ENCODE data around the gene TMEM145. TPM values are rescaled to one million over a fixed set of nuclear protein-coding genes. Genes with fewer than 3 reads are reported as not detected.

Gene TMEM145
- total and polyA plus RNA-seq, 10 of the 15 experiments (the other 5 are each of a cell fraction or from before 2014, with no cell fraction given) = 0.04 to 0.97 (median 0.16) TPM; not detected in 4

DNA sequence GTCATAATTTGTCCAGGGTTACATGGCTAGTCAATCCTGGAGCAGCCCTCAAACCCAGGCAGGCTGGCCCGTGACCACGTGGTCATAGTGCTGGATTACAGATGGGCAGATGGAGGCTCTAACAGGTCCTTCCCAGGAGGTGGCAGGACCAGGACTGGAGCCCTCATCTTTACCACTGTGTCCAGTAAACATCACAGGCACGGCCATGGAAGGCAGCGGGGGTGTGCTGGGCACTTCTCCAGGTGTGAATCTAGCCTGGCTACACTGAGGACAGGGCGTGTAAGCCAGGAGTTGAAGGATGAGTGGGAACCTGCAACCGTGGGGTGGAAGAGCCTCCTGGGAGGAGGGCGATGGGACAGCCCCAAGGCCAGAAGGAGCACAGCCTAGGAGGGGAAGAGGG, 38.0 kb upstream of the TMEM145 start:
- Histone ChIP-seq H3K9ac (ENCODE audit: control insufficient read depth, insufficient read depth, low read length) (no peak overlapping the region), H4K20me1 (ENCODE audit: control insufficient read depth, insufficient read depth) (no peaks in the 10 kb centered on the region; the same call in 1 of the 2 replicates), H3K4me3 (no peak overlapping the region), H3K4me1 (ENCODE audit: control insufficient read depth, insufficient read depth, low read length) (peaks cover 40% of the 10 kb centered on the region), H3K27ac (ENCODE audit: control insufficient read depth, insufficient read depth) (no peak overlapping the region), H3K79me2 (ENCODE audit: control insufficient read depth, insufficient read depth, low read length) (peaks cover 32% of the 10 kb centered on the region), H3K4me2 (ENCODE audit: control insufficient read depth, insufficient read depth) (peak overlapping the region; percentile 22; the same call in 1 of the 2 replicates), H3K36me3 (ENCODE audit: control insufficient read depth in 2 of 2, insufficient read depth in 2 of 2, low read length in 1 of 2) (peaks cover 3 to 19% of the 10 kb centered on the region in 2 experiments; a peak in 3 of 4 replicates), H3K27me3 (replicated peaks in 1 of 2; ENCODE audit: control insufficient read depth in 2 of 2, insufficient read depth in 2 of 2, low read length in 1 of 2) (no peaks in the 10 kb centered on the region), H2AFZ (ENCODE audit: control insufficient read depth, low read depth, low read length) (no peak overlapping the region), H3K9me3 (replicated peaks; ENCODE audit: control insufficient read depth, insufficient read depth, low read length) (no peaks in the 10 kb centered on the region)
- intact Hi-C loops (cut with micrococcal nuclease; ENCODE audit: unreplicated experiment) (no loop called here), in situ Hi-C loops (cut with MboI) (loop anchor here (5.0 kb wide), 1 partner anchor 143 kb away; the partner anchor contains the start of gene POU2F2)
- SMC1A ChIA-PET (ENCODE audit: uncharacterized antibody, unreplicated experiment) = interaction anchor here (1.3 to 1.6 kb wide), 3 partner anchors 28 to 35 kb away, joined by 4 read pairs; no protein-coding TSS in a partner anchor
- POLR2A ChIA-PET = no interaction called here
- CTCF ChIA-PET = interaction anchor here (1.3 to 1.4 kb wide), 2 partner anchors 21 to 30 kb away, joined by 3 to 4 read pairs; no protein-coding TSS in a partner anchor
- TF ChIP-seq TCF12 (IDR thresholded peaks at IDR 0.05; ENCODE audit: low read depth, low read length) (no peak), ESRRA (IDR thresholded peaks at IDR 0.05; ENCODE audit: low read length) (no peak), POLR2AphosphoS5 (IDR thresholded peaks at IDR 0.05; ENCODE audit: low read length) (no peak), BCL11A (IDR thresholded peaks at IDR 0.05; ENCODE audit: low read depth, low read length) (no peak), DPF2 (IDR thresholded peaks at IDR 0.05) (no peak), SP1 (IDR thresholded peaks at IDR 0.05; ENCODE audit: low read depth, low read length) (no peak), GATAD2B (conservative IDR thresholded peaks at IDR 0.05; ENCODE audit: low read depth) (no peak), BRCA1 (IDR thresholded peaks at IDR 0.05; ENCODE audit: low read depth, low read length) (no peak), TAF1 (IDR thresholded peaks at IDR 0.05; ENCODE audit: borderline replicate concordance, low read depth, low read length) (no peak), JUND (IDR thresholded peaks at IDR 0.05; ENCODE audit: low read depth, low read length) (no peak), KAT2A (conservative IDR thresholded peaks at IDR 0.05; ENCODE audit: control insufficient read depth, low read depth, low read length) (no peak), BMI1 (IDR thresholded peaks at IDR 0.05; ENCODE audit: borderline replicate concordance) (no peak)
- TF ChIP-seq, protein P1, sequence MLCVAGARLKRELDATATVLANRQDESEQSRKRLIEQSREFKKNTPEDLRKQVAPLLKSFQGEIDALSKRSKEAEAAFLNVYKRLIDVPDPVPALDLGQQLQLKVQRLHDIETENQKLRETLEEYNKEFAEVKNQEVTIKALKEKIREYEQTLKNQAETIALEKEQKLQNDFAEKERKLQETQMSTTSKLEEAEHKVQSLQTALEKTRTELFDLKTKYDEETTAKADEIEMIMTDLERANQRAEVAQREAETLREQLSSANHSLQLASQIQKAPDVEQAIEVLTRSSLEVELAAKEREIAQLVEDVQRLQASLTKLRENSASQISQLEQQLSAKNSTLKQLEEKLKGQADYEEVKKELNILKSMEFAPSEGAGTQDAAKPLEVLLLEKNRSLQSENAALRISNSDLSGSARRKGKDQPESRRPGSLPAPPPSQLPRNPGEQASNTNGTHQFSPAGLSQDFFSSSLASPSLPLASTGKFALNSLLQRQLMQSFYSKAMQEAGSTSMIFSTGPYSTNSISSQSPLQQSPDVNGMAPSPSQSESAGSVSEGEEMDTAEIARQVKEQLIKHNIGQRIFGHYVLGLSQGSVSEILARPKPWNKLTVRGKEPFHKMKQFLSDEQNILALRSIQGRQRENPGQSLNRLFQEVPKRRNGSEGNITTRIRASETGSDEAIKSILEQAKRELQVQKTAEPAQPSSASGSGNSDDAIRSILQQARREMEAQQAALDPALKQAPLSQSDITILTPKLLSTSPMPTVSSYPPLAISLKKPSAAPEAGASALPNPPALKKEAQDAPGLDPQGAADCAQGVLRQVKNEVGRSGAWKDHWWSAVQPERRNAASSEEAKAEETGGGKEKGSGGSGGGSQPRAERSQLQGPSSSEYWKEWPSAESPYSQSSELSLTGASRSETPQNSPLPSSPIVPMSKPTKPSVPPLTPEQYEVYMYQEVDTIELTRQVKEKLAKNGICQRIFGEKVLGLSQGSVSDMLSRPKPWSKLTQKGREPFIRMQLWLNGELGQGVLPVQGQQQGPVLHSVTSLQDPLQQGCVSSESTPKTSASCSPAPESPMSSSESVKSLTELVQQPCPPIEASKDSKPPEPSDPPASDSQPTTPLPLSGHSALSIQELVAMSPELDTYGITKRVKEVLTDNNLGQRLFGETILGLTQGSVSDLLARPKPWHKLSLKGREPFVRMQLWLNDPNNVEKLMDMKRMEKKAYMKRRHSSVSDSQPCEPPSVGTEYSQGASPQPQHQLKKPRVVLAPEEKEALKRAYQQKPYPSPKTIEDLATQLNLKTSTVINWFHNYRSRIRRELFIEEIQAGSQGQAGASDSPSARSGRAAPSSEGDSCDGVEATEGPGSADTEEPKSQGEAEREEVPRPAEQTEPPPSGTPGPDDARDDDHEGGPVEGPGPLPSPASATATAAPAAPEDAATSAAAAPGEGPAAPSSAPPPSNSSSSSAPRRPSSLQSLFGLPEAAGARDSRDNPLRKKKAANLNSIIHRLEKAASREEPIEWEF (IDR thresholded peaks at IDR 0.05; ENCODE audit: insufficient replicate concordance, low read depth, low read length) = no peak
- TF ChIP-seq, protein P2, sequence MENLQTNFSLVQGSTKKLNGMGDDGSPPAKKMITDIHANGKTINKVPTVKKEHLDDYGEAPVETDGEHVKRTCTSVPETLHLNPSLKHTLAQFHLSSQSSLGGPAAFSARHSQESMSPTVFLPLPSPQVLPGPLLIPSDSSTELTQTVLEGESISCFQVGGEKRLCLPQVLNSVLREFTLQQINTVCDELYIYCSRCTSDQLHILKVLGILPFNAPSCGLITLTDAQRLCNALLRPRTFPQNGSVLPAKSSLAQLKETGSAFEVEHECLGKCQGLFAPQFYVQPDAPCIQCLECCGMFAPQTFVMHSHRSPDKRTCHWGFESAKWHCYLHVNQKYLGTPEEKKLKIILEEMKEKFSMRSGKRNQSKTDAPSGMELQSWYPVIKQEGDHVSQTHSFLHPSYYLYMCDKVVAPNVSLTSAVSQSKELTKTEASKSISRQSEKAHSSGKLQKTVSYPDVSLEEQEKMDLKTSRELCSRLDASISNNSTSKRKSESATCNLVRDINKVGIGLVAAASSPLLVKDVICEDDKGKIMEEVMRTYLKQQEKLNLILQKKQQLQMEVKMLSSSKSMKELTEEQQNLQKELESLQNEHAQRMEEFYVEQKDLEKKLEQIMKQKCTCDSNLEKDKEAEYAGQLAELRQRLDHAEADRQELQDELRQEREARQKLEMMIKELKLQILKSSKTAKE (IDR thresholded peaks at IDR 0.05; ENCODE audit: low read depth, poor library complexity, severe bottlenecking) = no peak
- ATAC-seq (no peak), FAIRE-seq (no peak), DNase-seq (ENCODE audit: low read depth, low spot score) (no peak)
- WGBS (ENCODE audit: insufficient coverage, insufficient replicate concordance, low lambda C conversion rate, missing lambda C conversion rate) = 92% methylated on average over 7 of the region's 7 CpGs
- RAD21 ChIA-PET (ENCODE audit: unreplicated experiment) = no interaction called here
- no TSS peak for BruUV-seq (replicated peaks)

All from GM12878 (cell line).